ENCODE results near the gene JPH3.
"Not testable (repeated sequence)": the region's sequence is repeated elsewhere in the genome, so short reads cannot be mapped to it uniquely, and the experiment has no call there.

JPH3 gene

GRCh38 chr16:87715658-87716057, 113.3 kb downstream of the JPH3 start:
- no peak for DNase-seq (ENCODE audit: low spot score)

GRCh38 chr16:87718831-87719230, 116.5 kb downstream of the JPH3 start:
- DNase-seq (ENCODE audit: low spot score) = not testable (repeated sequence)

GRCh38 chr16:87720446-87720845, 118.1 kb downstream of the JPH3 start:
- DNase-seq (ENCODE audit: low spot score) = no peak

- DNase-seq (ENCODE audit: low spot score) = no peak
Measured at GRCh38 chr16:87721622-87722585, 119.6 kb downstream of the JPH3 start.

GRCh38 chr16:87722590-87723225, 120.4 kb downstream of the JPH3 start:
- no peak for DNase-seq (ENCODE audit: low spot score)

- DNase-seq (ENCODE audit: low spot score) = no peak
Measured at GRCh38 chr16:87723226-87723623, 120.9 kb downstream of the JPH3 start.

GRCh38 chr16:87724490-87725291, 122.4 kb downstream of the JPH3 start:
- DNase-seq (ENCODE audit: low spot score) = no peak

- no peak for DNase-seq (ENCODE audit: low spot score)
Measured at GRCh38 chr16:87725596-87726235, 123.4 kb downstream of the JPH3 start.

GRCh38 chr16:87726577-87726976, 124.3 kb downstream of the JPH3 start:
- not testable (repeated sequence) for DNase-seq (ENCODE audit: low spot score)

GRCh38 chr16:87727346-87727745, 125.0 kb downstream of the JPH3 start:
- DNase-seq (ENCODE audit: low spot score) = no peak

GRCh38 chr16:87728026-87728425, 125.7 kb downstream of the JPH3 start:
- no peak for DNase-seq (ENCODE audit: low spot score)

GRCh38 chr16:87729266-87729954, 127.1 kb downstream of the JPH3 start:
- DNase-seq (ENCODE audit: low spot score) = no peak

- DNase-seq (ENCODE audit: low spot score) = no peak
Measured at GRCh38 chr16:87731607-87732006, 129.3 kb downstream of the JPH3 start.

- no peak for DNase-seq (ENCODE audit: low spot score)
Measured at GRCh38 chr16:87733190-87733589, 130.9 kb downstream of the JPH3 start.

GRCh38 chr16:87734644-87735043, 132.3 kb downstream of the JPH3 start:
- no peak for DNase-seq (ENCODE audit: low spot score)

GRCh38 chr16:87735270-87736007, 133.1 kb downstream of the JPH3 start:
- DNase-seq (ENCODE audit: low spot score) = no peak

- DNase-seq (ENCODE audit: low spot score) = no peak
Measured at GRCh38 chr16:87736008-87736382, 133.7 kb downstream of the JPH3 start.

- no peak for DNase-seq (ENCODE audit: low spot score)
Measured at GRCh38 chr16:87739801-87740200, 137.5 kb downstream of the JPH3 start.

- no peak for DNase-seq (ENCODE audit: low spot score)
Measured at GRCh38 chr16:87740441-87740840, 138.1 kb downstream of the JPH3 start.

- no peak for DNase-seq (ENCODE audit: low spot score)
Measured at GRCh38 chr16:87740909-87741424, 138.7 kb downstream of the JPH3 start.
